Esophagus squamous epithelium (tissue), 4 donors: Measurements from ENCODE around the gene RBM5.

Source experiments
- POLR2A ChIP-seq, 4 donors: fragments of 450-650 bp; IDR thresholded peaks; one replicate each; pipeline ENCODE4 v1.6.1; 2017; ENCODE audit warnings: antibody characterized with exemption in 4 of 4, mild to moderate bottlenecking in 4 of 4, moderate library complexity in 3 of 4
- TF ChIP-seq, protein P1 (sequence below), 6 experiments: fragments of 450-650 bp in 4 of 6; fragments of 200-600 bp in 2 of 6; sonication (generic) in 2 of 6; IDR thresholded peaks; one replicate each; pipeline ENCODE4 v1.5.1; 2016 to 2019; ENCODE audit warnings: antibody characterized with exemption in 6 of 6, mild to moderate bottlenecking in 4 of 6, moderate library complexity in 4 of 6

DNA sequence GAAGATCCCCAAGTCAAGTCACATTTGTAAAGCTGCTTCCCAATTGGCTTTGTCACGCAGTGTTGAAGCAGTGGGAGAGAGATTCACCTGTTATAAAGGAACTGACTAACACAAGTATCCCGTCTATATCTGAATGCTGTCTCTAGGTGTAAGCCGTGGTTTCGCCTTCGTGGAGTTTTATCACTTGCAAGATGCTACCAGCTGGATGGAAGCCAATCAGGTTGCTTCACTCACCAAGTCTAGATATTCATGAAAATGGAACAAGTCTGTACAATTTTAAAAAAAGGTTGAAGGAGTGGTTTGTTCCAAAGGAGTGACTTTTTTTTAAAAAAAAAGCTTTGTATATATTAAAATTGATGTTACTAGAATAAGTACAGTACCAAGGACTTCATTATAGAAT, 11.7 kb downstream of the RBM5 start:
- TF ChIP-seq, protein P1, sequence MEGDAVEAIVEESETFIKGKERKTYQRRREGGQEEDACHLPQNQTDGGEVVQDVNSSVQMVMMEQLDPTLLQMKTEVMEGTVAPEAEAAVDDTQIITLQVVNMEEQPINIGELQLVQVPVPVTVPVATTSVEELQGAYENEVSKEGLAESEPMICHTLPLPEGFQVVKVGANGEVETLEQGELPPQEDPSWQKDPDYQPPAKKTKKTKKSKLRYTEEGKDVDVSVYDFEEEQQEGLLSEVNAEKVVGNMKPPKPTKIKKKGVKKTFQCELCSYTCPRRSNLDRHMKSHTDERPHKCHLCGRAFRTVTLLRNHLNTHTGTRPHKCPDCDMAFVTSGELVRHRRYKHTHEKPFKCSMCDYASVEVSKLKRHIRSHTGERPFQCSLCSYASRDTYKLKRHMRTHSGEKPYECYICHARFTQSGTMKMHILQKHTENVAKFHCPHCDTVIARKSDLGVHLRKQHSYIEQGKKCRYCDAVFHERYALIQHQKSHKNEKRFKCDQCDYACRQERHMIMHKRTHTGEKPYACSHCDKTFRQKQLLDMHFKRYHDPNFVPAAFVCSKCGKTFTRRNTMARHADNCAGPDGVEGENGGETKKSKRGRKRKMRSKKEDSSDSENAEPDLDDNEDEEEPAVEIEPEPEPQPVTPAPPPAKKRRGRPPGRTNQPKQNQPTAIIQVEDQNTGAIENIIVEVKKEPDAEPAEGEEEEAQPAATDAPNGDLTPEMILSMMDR (IDR thresholded peaks at IDR 0.05) = no peak
- no peak for TF ChIP-seq POLR2A (IDR thresholded peaks at IDR 0.05)
